Measurements from ENCODE around the gene LTBP1.
"Not testable (repeated sequence)": the region's sequence is repeated elsewhere in the genome, so short reads cannot be mapped to it uniquely, and the experiment has no call there.

The LTBP1 gene

GRCh38 chr2:32918774-32919173 is 28.0 kb upstream of the LTBP1 start:
- no peaks in the 10 kb centered on the region for H3K27me3 ChIP-seq (ENCODE audit: control insufficient read depth, insufficient read depth, low read length)
- H3K4me1 ChIP-seq (ENCODE audit: control insufficient read depth, low read depth, low read length): no peaks in the 10 kb centered on the region
- H3K27ac ChIP-seq (ENCODE audit: low read length): no peak overlapping the region

GRCh38 chr2:32919901-32920300 is 26.9 kb upstream of the LTBP1 start:
- H3K27me3 ChIP-seq (ENCODE audit: control insufficient read depth, insufficient read depth, low read length); H3K36me3 ChIP-seq (ENCODE audit: control insufficient read depth, low read depth, low read length); H3K4me3 ChIP-seq (ENCODE audit: low read length); H3K9ac ChIP-seq (ENCODE audit: low read length); H3K4me1 ChIP-seq (ENCODE audit: control insufficient read depth, low read depth, low read length); H3K9me3 ChIP-seq (ENCODE audit: control insufficient read depth, low read depth, low read length); H3K27ac ChIP-seq (ENCODE audit: low read length): not testable (repeated sequence)

More at GRCh38 chr2:32918774-32919173, 28.0 kb upstream of the LTBP1 start:
- no peaks in the 10 kb centered on the region for H3K36me3 ChIP-seq (ENCODE audit: control insufficient read depth, low read depth, low read length)
- no peak overlapping the region for H3K4me3 ChIP-seq (ENCODE audit: low read length)
- no peak overlapping the region for H3K9ac ChIP-seq (ENCODE audit: low read length)
- no peaks in the 10 kb centered on the region for H3K9me3 ChIP-seq (ENCODE audit: control insufficient read depth, low read depth, low read length)

- not testable (repeated sequence) for H3K4me3 ChIP-seq (ENCODE audit: low read length); H3K4me1 ChIP-seq (ENCODE audit: control insufficient read depth, low read depth, low read length); H3K27me3 ChIP-seq (ENCODE audit: control insufficient read depth, insufficient read depth, low read length); H3K27ac ChIP-seq (ENCODE audit: low read length); H3K36me3 ChIP-seq (ENCODE audit: control insufficient read depth, low read depth, low read length); H3K9ac ChIP-seq (ENCODE audit: low read length); H3K9me3 ChIP-seq (ENCODE audit: control insufficient read depth, low read depth, low read length)
Measured at GRCh38 chr2:32921486-32921885, 25.3 kb upstream of the LTBP1 start.

- no peaks in the 10 kb centered on the region for H3K9me3 ChIP-seq (ENCODE audit: control insufficient read depth, low read depth, low read length)
- H3K27ac ChIP-seq (ENCODE audit: low read length): no peak overlapping the region
- no peaks in the 10 kb centered on the region for H3K36me3 ChIP-seq (ENCODE audit: control insufficient read depth, low read depth, low read length)
- no peak overlapping the region for H3K4me3 ChIP-seq (ENCODE audit: low read length)
- no peaks in the 10 kb centered on the region for H3K4me1 ChIP-seq (ENCODE audit: control insufficient read depth, low read depth, low read length)
- H3K9ac ChIP-seq (ENCODE audit: low read length): no peak overlapping the region
- H3K27me3 ChIP-seq (ENCODE audit: control insufficient read depth, insufficient read depth, low read length): no peaks in the 10 kb centered on the region
Measured at GRCh38 chr2:32922501-32922900, 24.3 kb upstream of the LTBP1 start.

GRCh38 chr2:32923109-32923508 is 23.6 kb upstream of the LTBP1 start:
- H3K4me3 ChIP-seq (ENCODE audit: low read length): no peak overlapping the region
- H3K27me3 ChIP-seq (ENCODE audit: control insufficient read depth, insufficient read depth, low read length): no peaks in the 10 kb centered on the region
- H3K27ac ChIP-seq (ENCODE audit: low read length): no peak overlapping the region
- no peaks in the 10 kb centered on the region for H3K9me3 ChIP-seq (ENCODE audit: control insufficient read depth, low read depth, low read length)
- no peak overlapping the region for H3K9ac ChIP-seq (ENCODE audit: low read length)
- no peaks in the 10 kb centered on the region for H3K4me1 ChIP-seq (ENCODE audit: control insufficient read depth, low read depth, low read length)
- no peaks in the 10 kb centered on the region for H3K36me3 ChIP-seq (ENCODE audit: control insufficient read depth, low read depth, low read length)

- H3K4me3 ChIP-seq (ENCODE audit: low read length): no peak overlapping the region
- H3K27ac ChIP-seq (ENCODE audit: low read length): no peak overlapping the region
- H3K9ac ChIP-seq (ENCODE audit: low read length): no peak overlapping the region
- H3K36me3 ChIP-seq (ENCODE audit: control insufficient read depth, low read depth, low read length): no peaks in the 10 kb centered on the region
- no peaks in the 10 kb centered on the region for H3K4me1 ChIP-seq (ENCODE audit: control insufficient read depth, low read depth, low read length)
- H3K9me3 ChIP-seq (ENCODE audit: control insufficient read depth, low read depth, low read length): no peaks in the 10 kb centered on the region
- no peaks in the 10 kb centered on the region for H3K27me3 ChIP-seq (ENCODE audit: control insufficient read depth, insufficient read depth, low read length)
Measured at GRCh38 chr2:32925283-32925815, 21.4 kb upstream of the LTBP1 start.

GRCh38 chr2:32925976-32926707 is 20.6 kb upstream of the LTBP1 start:
- no peaks in the 10 kb centered on the region for H3K9me3 ChIP-seq (ENCODE audit: control insufficient read depth, low read depth, low read length)
- no peak overlapping the region for H3K27ac ChIP-seq (ENCODE audit: low read length)
- no peaks in the 10 kb centered on the region for H3K27me3 ChIP-seq (ENCODE audit: control insufficient read depth, insufficient read depth, low read length)
- H3K4me1 ChIP-seq (ENCODE audit: control insufficient read depth, low read depth, low read length): no peaks in the 10 kb centered on the region
- no peaks in the 10 kb centered on the region for H3K36me3 ChIP-seq (ENCODE audit: control insufficient read depth, low read depth, low read length)
- H3K9ac ChIP-seq (ENCODE audit: low read length): no peak overlapping the region
- H3K4me3 ChIP-seq (ENCODE audit: low read length): no peak overlapping the region

- Histone ChIP-seq H3K4me1 (ENCODE audit: control insufficient read depth, low read depth, low read length) (peaks cover 5% of the 10 kb centered on the region), H3K27me3 (ENCODE audit: control insufficient read depth, insufficient read depth, low read length) (no peaks in the 10 kb centered on the region), H3K27ac (ENCODE audit: low read length) (no peak overlapping the region), H3K9ac (ENCODE audit: low read length) (no peak overlapping the region), H3K36me3 (ENCODE audit: control insufficient read depth, low read depth, low read length) (no peaks in the 10 kb centered on the region), H3K9me3 (ENCODE audit: control insufficient read depth, low read depth, low read length) (no peaks in the 10 kb centered on the region), H3K4me3 (ENCODE audit: low read length) (no peak overlapping the region)
Measured at GRCh38 chr2:32926708-32927084, 20.1 kb upstream of the LTBP1 start.

- H3K4me1 ChIP-seq (ENCODE audit: control insufficient read depth, low read depth, low read length): peaks cover 13% of the 10 kb centered on the region
- H3K36me3 ChIP-seq (ENCODE audit: control insufficient read depth, low read depth, low read length): no peaks in the 10 kb centered on the region
- no peaks in the 10 kb centered on the region for H3K27me3 ChIP-seq (ENCODE audit: control insufficient read depth, insufficient read depth, low read length)
- H3K9ac ChIP-seq (ENCODE audit: low read length): no peak overlapping the region
- no peaks in the 10 kb centered on the region for H3K9me3 ChIP-seq (ENCODE audit: control insufficient read depth, low read depth, low read length)
- no peak overlapping the region for H3K27ac ChIP-seq (ENCODE audit: low read length)
- H3K4me3 ChIP-seq (ENCODE audit: low read length): no peak overlapping the region
Measured at GRCh38 chr2:32930436-32930835, 16.3 kb upstream of the LTBP1 start.

- Histone ChIP-seq H3K27ac (ENCODE audit: low read length) (peak overlapping the region; percentile 1), H3K9ac (ENCODE audit: low read length) (no peak overlapping the region), H3K4me1 (ENCODE audit: control insufficient read depth, low read depth, low read length) (peaks cover 20% of the 10 kb centered on the region), H3K27me3 (ENCODE audit: control insufficient read depth, insufficient read depth, low read length) (no peaks in the 10 kb centered on the region), H3K4me3 (ENCODE audit: low read length) (no peak overlapping the region), H3K36me3 (ENCODE audit: control insufficient read depth, low read depth, low read length) (no peaks in the 10 kb centered on the region), H3K9me3 (ENCODE audit: control insufficient read depth, low read depth, low read length) (no peaks in the 10 kb centered on the region)
Measured at GRCh38 chr2:32931519-32931918, 15.2 kb upstream of the LTBP1 start.

GRCh38 chr2:32931945-32932709 is 14.6 kb upstream of the LTBP1 start:
- H3K9me3 ChIP-seq (ENCODE audit: control insufficient read depth, low read depth, low read length): no peaks in the 10 kb centered on the region
- H3K4me3 ChIP-seq (ENCODE audit: low read length): no peak overlapping the region
- peak overlapping the region; percentile 1 for H3K27ac ChIP-seq (ENCODE audit: low read length)
- H3K4me1 ChIP-seq (ENCODE audit: control insufficient read depth, low read depth, low read length): peaks cover 24% of the 10 kb centered on the region
- H3K36me3 ChIP-seq (ENCODE audit: control insufficient read depth, low read depth, low read length): no peaks in the 10 kb centered on the region
- H3K9ac ChIP-seq (ENCODE audit: low read length): no peak overlapping the region
- no peaks in the 10 kb centered on the region for H3K27me3 ChIP-seq (ENCODE audit: control insufficient read depth, insufficient read depth, low read length)
